Keratinocyte (primary cell): ENCODE measurements around the gene ARHGEF28. TPM values are rescaled to one million over a fixed set of nuclear protein-coding genes. Genes with fewer than 3 reads are reported as not detected.

Experiments used
- DNase-seq: peaks from one replicate; pipeline ENCODE4 v3.0.0-alpha.2; 2011; ENCODE audit warnings: low read depth, missing footprints, low spot score
- FAIRE-seq: peaks from 2 replicates; lab custom pipeline; 2011; peaks lifted over from hg19 to GRCh38; lab: Jason Lieb, UNC
- H2AFZ ChIP-seq: 2 replicates; pipeline ENCODE4 v1.6.0; 2012; ENCODE audit warnings: low read length, control low read depth, inconsistent platforms; ENCODE audit not compliant: control insufficient read depth
- H3K27ac ChIP-seq: 2 replicates; pipeline ENCODE4 v1.5.1; 2011; ENCODE audit warnings: low read length; ENCODE audit not compliant: control insufficient read depth, insufficient read depth
- H3K27me3 ChIP-seq: 3 replicates; pipeline ENCODE4 v1.6.0; 2011; ENCODE audit warnings: low read length; ENCODE audit not compliant: control insufficient read depth, insufficient read depth; ENCODE audit errors: extremely low read depth
- H3K36me3 ChIP-seq, 2 experiments: 2 replicates in 1 of 2; 3 replicates in 1 of 2; pipeline ENCODE4 v1.5.1; 2011; ENCODE audit warnings: low read length in 2 of 2, mild to moderate bottlenecking in 1 of 2; ENCODE audit not compliant: control insufficient read depth in 2 of 2, insufficient read depth in 2 of 2; ENCODE audit errors: extremely low read depth in 1 of 2
- H3K4me1 ChIP-seq: 3 replicates; pipeline ENCODE4 v1.5.1; 2011; ENCODE audit warnings: low read length; ENCODE audit not compliant: control insufficient read depth, insufficient read depth; ENCODE audit errors: extremely low read depth
- H3K4me2 ChIP-seq: 3 replicates; pipeline ENCODE4 v1.6.0; 2011; ENCODE audit warnings: low read depth, low read length; ENCODE audit not compliant: control insufficient read depth, insufficient read depth; ENCODE audit errors: extremely low read depth
- H3K4me3 ChIP-seq, 3 experiments: fragments of 200-600 bp in 1 of 3; sonication (generic) in 1 of 3; 2 replicates in 2 of 3; 3 replicates in 1 of 3; pipeline ENCODE4 v1.5.1; 2011 to 2016; ENCODE audit warnings: low read length in 3 of 3, mild to moderate bottlenecking in 3 of 3, control low read depth in 2 of 3, inconsistent platforms in 1 of 3, low read depth in 1 of 3, mixed read lengths in 1 of 3, mixed run types in 1 of 3, moderate library complexity in 1 of 3; ENCODE audit not compliant: control insufficient read depth in 2 of 3, insufficient read depth in 2 of 3; ENCODE audit errors: extremely low read depth in 1 of 3
- H3K79me2 ChIP-seq: 2 replicates; pipeline ENCODE4 v1.6.0; 2012; ENCODE audit warnings: low read length; ENCODE audit not compliant: control insufficient read depth, insufficient read depth
- H3K9ac ChIP-seq: 3 replicates; pipeline ENCODE4 v1.6.0; 2011; ENCODE audit warnings: low read length; ENCODE audit not compliant: control insufficient read depth, insufficient read depth; ENCODE audit errors: extremely low read depth
- H3K9me1 ChIP-seq: 3 replicates; pipeline ENCODE4 v1.6.0; 2011; ENCODE audit warnings: low read length; ENCODE audit not compliant: control insufficient read depth, insufficient read depth; ENCODE audit errors: extremely low read depth
- H3K9me3 ChIP-seq: 2 replicates; pipeline ENCODE4 v1.5.1; 2012; ENCODE audit warnings: low read depth, low read length; ENCODE audit not compliant: control insufficient read depth
- H4K20me1 ChIP-seq: 3 replicates; pipeline ENCODE4 v1.6.0; 2011; ENCODE audit warnings: low read length; ENCODE audit not compliant: control insufficient read depth, insufficient read depth; ENCODE audit errors: extremely low read depth
- CTCF ChIP-seq, 3 experiments: IDR thresholded peaks in 1 of 3; conservative IDR thresholded peaks in 1 of 3; optimal IDR thresholded peaks in 1 of 3; 2 replicates in 2 of 3; 3 replicates in 1 of 3; pipeline versions ENCODE3 to v1.5.1; 2011; ENCODE audit warnings: low read length in 3 of 3, mild to moderate bottlenecking in 3 of 3, moderate library complexity in 2 of 3, control low read depth in 1 of 3, inconsistent platforms in 1 of 3; ENCODE audit not compliant: insufficient read depth in 2 of 3; ENCODE audit errors: extremely low read depth in 1 of 3
- EZH2 ChIP-seq: IDR thresholded peaks from one replicate; pipeline ENCODE4 v1.6.1; 2012; ENCODE audit warnings: inconsistent platforms, mild to moderate bottlenecking, low read length, moderate library complexity
- dilution Hi-C: fragments of 300-500 bp; cut with MboI; formaldehyde crosslinking; loops from one replicate; pipeline ENCODE4 v1.7.0; 2020; ENCODE audit warnings: low sequenced_read_pairs; ENCODE audit not compliant: extremely low pct_ligation_motif_present
- polyA minus RNA-seq, 3 experiments: library from RNA; depleted of rRNA, polyadenylated mRNA; stranded (reverse); fragments of >200 nt; gene quantifications; 1 replicate in 1 of 3; 2 replicates in 1 of 3; 3 replicates in 1 of 3; pipeline ENCODE4 v1.2.3, GENCODE V29; 2011
- polyA plus RNA-seq, 5 experiments: library from polyadenylated mRNA; depleted of rRNA in 3 of 5; stranded (reverse) in 3 of 5; stranded (forward) in 1 of 5; unstranded in 1 of 5; fragments of >200 nt; gene quantifications; 1 replicate in 1 of 5; 2 replicates in 3 of 5; 3 replicates in 1 of 5; pipeline versions ENCODE4 v1.2.1 to v1.2.3, GENCODE V29; 2011 to 2012; ENCODE audit warnings: missing spikeins in 2 of 5, low read depth in 1 of 5, low replicate concordance in 1 of 5

Gene ARHGEF28
- polyA plus RNA-seq (17.7 to 31.6 TPM (median 24.2 TPM) in 3 replicates), polyA minus RNA-seq (71.2 to 134 TPM (median 94.2 TPM) in 3 replicates)
- 94.4 TPM for polyA plus RNA-seq (2011; ENCODE audit: low read depth)
- polyA plus RNA-seq (2011; cell fraction: cytosol; rRNA removed): 20.0 and 27.5 TPM in 2 replicates
- polyA plus RNA-seq (2011; cell fraction: nucleus; rRNA removed): 67.9 and 74.3 TPM in 2 replicates
- 24.0 and 42.0 TPM in 2 replicates for polyA plus RNA-seq (2012; ENCODE audit: low replicate concordance)
- 43.9 TPM for polyA minus RNA-seq (2011; cell fraction: cytosol; rRNA and poly(A)+ RNA removed)
- 187 and 303 TPM in 2 replicates for polyA minus RNA-seq (2011; cell fraction: nucleus; rRNA and poly(A)+ RNA removed)

DNA sequence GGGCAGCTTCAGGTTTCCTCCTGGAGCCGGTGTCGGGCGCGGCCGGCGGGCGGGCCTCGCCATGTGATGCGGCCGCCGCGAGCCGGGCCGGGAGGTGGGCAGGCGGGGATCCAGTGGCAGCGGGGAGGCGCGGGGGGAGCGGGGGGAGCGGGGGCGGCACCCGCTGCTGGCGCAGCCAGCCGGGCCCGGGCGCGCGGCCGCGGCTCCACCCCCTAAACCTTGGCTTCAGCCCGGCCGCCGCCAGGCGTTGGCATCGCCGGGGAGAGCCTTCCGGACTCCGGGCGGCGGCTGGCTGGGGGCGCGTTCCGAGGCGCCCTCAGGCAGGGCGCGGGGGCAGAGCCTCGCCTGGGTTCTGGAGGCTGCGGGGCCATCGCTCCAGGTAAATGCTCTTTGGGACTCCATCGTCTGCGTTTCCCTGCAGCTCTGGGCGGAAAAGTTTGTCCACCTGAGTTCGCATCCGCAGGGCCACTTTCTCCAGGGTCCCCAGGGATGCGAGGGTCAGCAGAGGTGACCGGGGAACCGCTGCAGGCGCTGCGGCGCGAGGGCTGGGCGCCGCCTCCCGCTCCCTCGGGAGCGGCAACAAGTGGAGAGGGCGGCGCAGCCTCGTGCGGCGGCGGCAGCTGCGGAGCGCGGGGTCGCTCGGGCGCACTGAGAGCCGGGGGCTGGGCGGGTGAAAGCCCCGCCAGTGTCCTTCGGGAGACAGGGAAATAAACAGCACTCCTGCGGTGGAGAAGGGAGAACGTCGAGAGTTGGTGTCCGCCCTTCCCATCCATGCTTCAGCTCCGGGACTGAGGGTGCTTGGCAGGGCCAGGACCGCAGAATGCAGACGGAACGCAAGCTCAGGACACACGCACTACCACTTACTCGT, at the start of gene ARHGEF28:
Gene ARHGEF28, plus strand, starts transcription at position 253 of the 868 bp plus-strand sequence. CDS start 58,656 bp downstream, outside the sequence.
- H3K9me1 ChIP-seq: no peaks in the 10 kb centered on the region
- H2AFZ ChIP-seq: peak within 1 kb of the TSS; percentile 79
- peaks cover 37% of the 10 kb centered on the region for H3K4me1 ChIP-seq
- H3K27ac ChIP-seq: peak within 1 kb of the TSS; percentile 90
- H4K20me1 ChIP-seq: no peaks in the 10 kb centered on the region
- H3K36me3 ChIP-seq: peaks cover 0 to 2% of the 10 kb centered on the region in 2 experiments
- no peaks in the 10 kb centered on the region for H3K27me3 ChIP-seq
- peaks cover 52% of the 10 kb centered on the region for H3K79me2 ChIP-seq
- peak within 1 kb of the TSS; percentile 64 to 97 (median 96) for H3K4me3 ChIP-seq
- H3K9me3 ChIP-seq: no peaks in the 10 kb centered on the region
- TF ChIP-seq EZH2 (no peak), CTCF (optimal IDR thresholded peaks at IDR 0.05 in 1 of 3, IDR thresholded peaks at IDR 0.05 in 1 of 3, conservative IDR thresholded peaks at IDR 0.05 in 1 of 3; ENCODE audit: extremely low read depth in 1 of 3, insufficient read depth in 2 of 3, low read length in 3 of 3) (no peak)
- DNase-seq (no peak), FAIRE-seq (no peak)
- dilution Hi-C loops: no loop called here
- peak within 1 kb of the TSS; percentile 93 for H3K9ac ChIP-seq
- peak within 1 kb of the TSS; percentile 91 for H3K4me2 ChIP-seq

DNA sequence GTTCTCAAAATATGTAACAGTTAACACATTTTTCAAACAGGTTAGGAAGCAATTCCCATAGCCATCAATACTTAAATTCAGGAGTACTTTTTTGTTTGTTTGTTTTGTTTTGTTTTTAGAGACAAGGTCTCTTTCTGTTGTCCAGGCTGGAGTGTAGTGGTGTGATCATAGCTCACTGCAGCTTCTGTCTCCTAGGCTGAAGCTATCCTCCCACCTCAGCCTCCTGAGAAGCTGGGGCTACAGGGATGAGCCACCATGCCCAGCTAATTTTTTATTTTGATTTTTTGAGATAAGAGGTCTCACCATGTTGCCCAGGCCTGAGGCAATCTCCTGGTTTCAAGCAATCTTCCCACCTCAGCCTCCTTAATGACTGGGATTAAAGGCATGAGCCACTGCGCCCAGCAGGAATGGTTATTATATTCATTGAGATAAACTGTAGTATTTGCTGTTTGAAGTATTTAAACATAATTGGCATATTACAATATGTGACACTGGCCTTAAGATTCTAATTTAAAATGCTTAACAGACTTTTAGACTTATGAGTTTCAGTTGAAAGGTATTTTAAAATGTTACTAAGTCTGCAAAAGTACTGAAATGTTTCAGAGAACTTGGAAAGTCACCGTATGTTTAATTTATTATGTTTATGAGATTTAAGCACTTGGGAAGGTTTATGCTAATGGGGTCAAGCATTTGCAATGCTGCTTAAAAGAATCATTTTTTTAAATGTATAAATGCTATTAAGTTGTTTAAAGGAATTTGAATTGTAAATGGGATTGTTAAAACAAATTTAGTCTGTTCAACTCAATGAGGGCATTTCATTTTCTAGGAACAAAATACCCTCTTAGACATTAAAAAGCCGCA, 43.5 kb upstream of the ARHGEF28 start:
- Histone ChIP-seq H3K9me3 (no peaks in the 10 kb centered on the region), H3K9me1 (no peaks in the 10 kb centered on the region), H3K36me3 (peaks cover 6% of the 10 kb centered on the region in 2 experiments), H3K9ac (no peak overlapping the region), H3K27me3 (no peaks in the 10 kb centered on the region), H3K4me2 (no peak overlapping the region), H2AFZ (no peak overlapping the region), H3K4me1 (no peaks in the 10 kb centered on the region), H4K20me1 (no peaks in the 10 kb centered on the region), H3K4me3 (no peak overlapping the region), H3K27ac (no peak overlapping the region), H3K79me2 (no peaks in the 10 kb centered on the region)
- FAIRE-seq (no peak), DNase-seq (no peak)
- dilution Hi-C loops: no loop called here
- TF ChIP-seq EZH2 (no peak), CTCF (optimal IDR thresholded peaks at IDR 0.05 in 1 of 3, IDR thresholded peaks at IDR 0.05 in 1 of 3, conservative IDR thresholded peaks at IDR 0.05 in 1 of 3; ENCODE audit: extremely low read depth in 1 of 3, insufficient read depth in 2 of 3, low read length in 3 of 3) (no peak)
